ENCODE measurements around the gene SPAG5. TPM values are rescaled to one million over a fixed set of nuclear protein-coding genes. Genes with fewer than 3 reads are reported as not detected.

Gene SPAG5
- total RNA-seq, 1 donor from 2014 or later = 8.3 TPM

DNA sequence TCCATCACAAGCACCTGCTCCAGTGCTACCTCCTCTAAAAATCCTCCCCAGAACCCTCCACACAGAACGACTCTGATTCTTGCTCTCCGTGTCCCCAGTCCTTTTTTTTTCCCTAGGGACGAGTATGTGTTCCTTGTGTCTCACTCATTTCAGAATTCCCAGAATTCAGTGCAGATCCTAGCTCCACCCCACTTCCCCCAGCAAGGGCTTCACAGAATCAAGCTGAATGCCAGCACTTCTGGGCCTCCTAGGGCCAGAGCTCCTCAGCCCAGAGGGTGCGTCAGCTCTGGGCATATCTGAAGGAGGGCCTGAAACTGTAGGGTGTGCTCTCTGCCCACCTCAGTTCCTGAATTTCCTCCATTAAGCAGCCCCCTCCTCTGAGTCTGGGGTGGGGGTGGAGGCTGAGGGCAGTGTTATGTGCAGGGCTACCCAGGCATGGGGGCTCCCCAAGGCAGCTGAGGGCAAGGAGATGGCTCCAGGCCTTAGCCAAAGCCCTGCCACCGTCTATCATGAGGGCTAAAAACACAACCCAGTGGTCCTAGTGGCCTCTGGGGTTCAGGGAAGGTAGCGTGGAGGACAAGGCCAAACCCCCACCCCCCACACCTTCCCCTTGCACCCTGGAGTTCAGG lies 52.9 kb downstream of the SPAG5 start:
- no peak for DNase-seq (ENCODE audit: extremely low spot score in 2 of 2)
- H3K9me3 ChIP-seq = no peaks in the 10 kb centered on the region
- TF ChIP-seq POLR2AphosphoS5 (IDR thresholded peaks at IDR 0.05; ENCODE audit: insufficient read depth in 1 of 2, low read depth in 1 of 2) (no peak), POLR2A (IDR thresholded peaks at IDR 0.05) (no peak)
- TF ChIP-seq, protein P1, sequence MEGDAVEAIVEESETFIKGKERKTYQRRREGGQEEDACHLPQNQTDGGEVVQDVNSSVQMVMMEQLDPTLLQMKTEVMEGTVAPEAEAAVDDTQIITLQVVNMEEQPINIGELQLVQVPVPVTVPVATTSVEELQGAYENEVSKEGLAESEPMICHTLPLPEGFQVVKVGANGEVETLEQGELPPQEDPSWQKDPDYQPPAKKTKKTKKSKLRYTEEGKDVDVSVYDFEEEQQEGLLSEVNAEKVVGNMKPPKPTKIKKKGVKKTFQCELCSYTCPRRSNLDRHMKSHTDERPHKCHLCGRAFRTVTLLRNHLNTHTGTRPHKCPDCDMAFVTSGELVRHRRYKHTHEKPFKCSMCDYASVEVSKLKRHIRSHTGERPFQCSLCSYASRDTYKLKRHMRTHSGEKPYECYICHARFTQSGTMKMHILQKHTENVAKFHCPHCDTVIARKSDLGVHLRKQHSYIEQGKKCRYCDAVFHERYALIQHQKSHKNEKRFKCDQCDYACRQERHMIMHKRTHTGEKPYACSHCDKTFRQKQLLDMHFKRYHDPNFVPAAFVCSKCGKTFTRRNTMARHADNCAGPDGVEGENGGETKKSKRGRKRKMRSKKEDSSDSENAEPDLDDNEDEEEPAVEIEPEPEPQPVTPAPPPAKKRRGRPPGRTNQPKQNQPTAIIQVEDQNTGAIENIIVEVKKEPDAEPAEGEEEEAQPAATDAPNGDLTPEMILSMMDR (IDR thresholded peaks at IDR 0.05) = no peak
- H3K27ac ChIP-seq = no peak overlapping the region
- no peaks in the 10 kb centered on the region for H3K27me3 ChIP-seq
- H3K4me3 ChIP-seq = no peak overlapping the region
- peaks cover 0 to 12% of the 10 kb centered on the region in 2 donors for H3K36me3 ChIP-seq
- peaks cover 3% of the 10 kb centered on the region for H3K4me1 ChIP-seq
- intact Hi-C loops (cut with DNase I) = no loop called here

DNA sequence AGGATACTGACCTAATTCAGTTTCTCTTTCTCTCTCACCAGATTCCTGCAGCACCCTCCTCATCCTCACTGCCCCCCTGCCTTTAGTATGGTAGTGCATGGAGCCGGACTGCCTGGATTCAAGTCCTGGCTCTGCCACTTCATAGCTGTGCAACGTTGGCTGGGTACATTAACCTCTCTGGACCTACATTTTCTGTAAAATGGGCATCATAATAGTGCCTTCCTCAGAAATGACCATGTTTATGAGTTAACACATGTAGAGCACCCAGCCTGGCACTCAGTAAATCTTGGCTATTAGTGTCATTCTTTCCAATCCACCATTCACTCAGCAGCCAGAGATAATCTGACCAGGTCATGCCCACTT lies 53.7 kb downstream of the SPAG5 start:
- intact Hi-C loops (cut with DNase I) = no loop called here
- TF ChIP-seq POLR2AphosphoS5 (IDR thresholded peaks at IDR 0.05; ENCODE audit: insufficient read depth in 1 of 2, low read depth in 1 of 2) = no peak
- no peak for TF ChIP-seq POLR2A (IDR thresholded peaks at IDR 0.05)
- TF ChIP-seq, protein P1 (IDR thresholded peaks at IDR 0.05) = no peak
- H3K27ac ChIP-seq = no peak overlapping the region

GRCh38 chr17:28544402-28545140 lies 54.3 kb downstream of the SPAG5 start:
- H3K4me1 ChIP-seq = no peaks in the 10 kb centered on the region
- H3K9me3 ChIP-seq = no peaks in the 10 kb centered on the region
- no peak for DNase-seq (ENCODE audit: extremely low spot score in 2 of 2)
- peaks cover 0 to 12% of the 10 kb centered on the region in 2 donors for H3K36me3 ChIP-seq
- no peak overlapping the region for H3K4me3 ChIP-seq
- intact Hi-C loops (cut with DNase I) = no loop called here
- H3K27ac ChIP-seq = no peak overlapping the region
- TF ChIP-seq POLR2A (IDR thresholded peaks at IDR 0.05) = no peak
- no peaks in the 10 kb centered on the region for H3K27me3 ChIP-seq

More for the DNA sequence above, 53.7 kb downstream of the SPAG5 start:
- no peak overlapping the region for H3K4me3 ChIP-seq
- DNase-seq (ENCODE audit: extremely low spot score in 2 of 2) = no peak
- H3K27me3 ChIP-seq = no peaks in the 10 kb centered on the region
- H3K36me3 ChIP-seq = peaks cover 0 to 12% of the 10 kb centered on the region in 2 donors
- H3K9me3 ChIP-seq = no peaks in the 10 kb centered on the region
- H3K4me1 ChIP-seq = no peaks in the 10 kb centered on the region

- H3K36me3 ChIP-seq = peaks cover 0 to under 1% of the 10 kb centered on the region in 2 donors
- H3K27me3 ChIP-seq = no peaks in the 10 kb centered on the region
- TF ChIP-seq, protein P1 (IDR thresholded peaks at IDR 0.05) = no peak
- TF ChIP-seq POLR2A (IDR thresholded peaks at IDR 0.05) = no peak
- intact Hi-C loops (cut with DNase I) = no loop called here
- H3K4me3 ChIP-seq = no peak overlapping the region
- no peak for DNase-seq (ENCODE audit: extremely low spot score in 2 of 2)
- H3K27ac ChIP-seq = no peak overlapping the region
- no peaks in the 10 kb centered on the region for H3K9me3 ChIP-seq
- H3K4me1 ChIP-seq = no peaks in the 10 kb centered on the region
Measured at GRCh38 chr17:28541439-28541838, 57.4 kb downstream of the SPAG5 start.

- no peaks in the 10 kb centered on the region for H3K9me3 ChIP-seq
- TF ChIP-seq POLR2A (IDR thresholded peaks at IDR 0.05) (no peak), POLR2AphosphoS5 (IDR thresholded peaks at IDR 0.05; ENCODE audit: insufficient read depth in 1 of 2, low read depth in 1 of 2) (no peak)
- TF ChIP-seq, protein P1 (IDR thresholded peaks at IDR 0.05) = no peak
- intact Hi-C loops (cut with DNase I) = no loop called here
- no peaks in the 10 kb centered on the region for H3K27me3 ChIP-seq
- H3K36me3 ChIP-seq = no peaks in the 10 kb centered on the region
- no peak overlapping the region for H3K4me3 ChIP-seq
- H3K4me1 ChIP-seq = no peaks in the 10 kb centered on the region
- no peak for DNase-seq (ENCODE audit: extremely low spot score in 2 of 2)
- H3K27ac ChIP-seq = no peak overlapping the region
Measured at GRCh38 chr17:28540231-28540630, 58.6 kb downstream of the SPAG5 start.
